Spinal cord (tissue), 10 donors: ENCODE data around the gene RPTOR. TPM values are rescaled to one million over a fixed set of nuclear protein-coding genes. Genes with fewer than 3 reads are reported as not detected.
A peak's percentile ranks its signal among the peaks of the same experiment; 100 is the strongest.

Experiments used
- DNase-seq, 6 donors: peaks; one replicate each; pipeline versions ENCODE4 v3.0.0 to v3.0.0-alpha.2; 2013 to 2015; ENCODE audit warnings: low spot score in 6 of 6, low read depth in 4 of 6
- H3K27ac ChIP-seq: one replicate; pipeline ENCODE4 v1.5.1; 2013; ENCODE audit warnings: low read depth, low read length, control low read depth
- H3K27me3 ChIP-seq: one replicate; pipeline ENCODE4 v1.6.1; 2013; ENCODE audit warnings: low read length; ENCODE audit not compliant: control insufficient read depth, insufficient read depth
- H3K36me3 ChIP-seq: one replicate; pipeline ENCODE4 v1.6.1; 2013; ENCODE audit warnings: low read length; ENCODE audit not compliant: control insufficient read depth, insufficient read depth
- H3K4me1 ChIP-seq: one replicate; pipeline ENCODE4 v1.6.1; 2013; ENCODE audit warnings: low read length; ENCODE audit not compliant: control insufficient read depth, insufficient read depth
- H3K4me3 ChIP-seq: one replicate; pipeline ENCODE4 v1.5.1; 2013; ENCODE audit warnings: low read depth, low read length, control low read depth
- H3K9me3 ChIP-seq: one replicate; pipeline ENCODE4 v1.6.1; 2013; ENCODE audit warnings: low read length; ENCODE audit not compliant: control insufficient read depth, insufficient read depth
- WGBS: methylation state at CpG from one replicate; pipeline ENCODE4 v1.1.5; 2013; ENCODE audit warnings: missing lambda C conversion rate; ENCODE audit not compliant: insufficient coverage; 5-methylcytosine and 5-hydroxymethylcytosine counted together
- polyA plus RNA-seq, 2 donors: library from polyadenylated mRNA; unstranded; fragments of 120-200 nt; gene quantifications; one replicate each; pipeline ENCODE4 v1.2.1, GENCODE V29; 2013; ENCODE audit not compliant: insufficient read length in 2 of 2
- total RNA-seq, 2 donors: library from RNA; depleted of rRNA in 1 of 2; stranded (reverse); fragments of 120-200 nt in 1 of 2; fragments of >200 nt in 1 of 2; gene quantifications; one replicate each; pipeline versions ENCODE4 v1.2.3 to v1.2.4, GENCODE V29; 2013 to 2014
- donor health status: healthy.

The RPTOR gene
- total and polyA plus RNA-seq, 4 donors, result 17.1 to 27.2 (median 21.6) TPM

GRCh38 chr17:80609757-80610156, 65.1 kb downstream of the RPTOR start:
- H3K27ac ChIP-seq, result no peak overlapping the region
- peaks cover 3% of the 10 kb centered on the region for H3K4me1 ChIP-seq
- DNase-seq, result no peak
- H3K36me3 ChIP-seq, result no peaks in the 10 kb centered on the region
- no peaks in the 10 kb centered on the region for H3K27me3 ChIP-seq
- no peaks in the 10 kb centered on the region for H3K9me3 ChIP-seq
- no peak overlapping the region for H3K4me3 ChIP-seq
- 86% methylated on average over 5 of the region's 5 CpGs for WGBS

DNA sequence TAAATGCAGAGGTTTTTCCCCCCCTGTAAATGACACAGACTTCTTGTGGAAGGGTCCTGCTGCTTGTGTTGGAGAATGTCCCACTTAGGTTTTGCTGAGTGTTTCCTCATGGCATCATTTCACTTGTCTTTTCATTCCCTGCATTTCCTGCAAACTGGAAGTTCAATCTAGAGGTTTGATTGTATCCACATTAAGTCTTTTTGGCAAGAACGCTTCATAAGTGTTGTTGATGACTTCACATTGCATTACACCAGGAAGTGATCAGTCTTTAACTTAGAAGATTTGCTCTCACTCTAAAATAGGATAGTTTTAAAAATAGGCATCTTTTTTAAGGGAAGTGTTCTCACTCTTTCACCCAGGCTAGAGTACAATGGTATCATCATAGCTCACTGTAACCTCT, 67.2 kb downstream of the RPTOR start:
- Histone ChIP-seq H3K4me1 (peaks cover 7% of the 10 kb centered on the region), H3K27me3 (no peaks in the 10 kb centered on the region), H3K36me3 (no peaks in the 10 kb centered on the region), H3K27ac (no peak overlapping the region), H3K4me3 (no peak overlapping the region), H3K9me3 (no peaks in the 10 kb centered on the region)
- WGBS, result no CpG with 5 or more reads among the region's 1 CpG
- no peak for DNase-seq

- H3K4me1 ChIP-seq, result peaks cover 7% of the 10 kb centered on the region
- 89% methylated on average over 12 of the region's 15 CpGs for WGBS
- H3K4me3 ChIP-seq, result no peak overlapping the region
- H3K27ac ChIP-seq, result no peak overlapping the region
- DNase-seq, result no peak
- no peaks in the 10 kb centered on the region for H3K36me3 ChIP-seq
- no peaks in the 10 kb centered on the region for H3K9me3 ChIP-seq
- H3K27me3 ChIP-seq, result no peaks in the 10 kb centered on the region
Observed at GRCh38 chr17:80612997-80613731, 68.5 kb downstream of the RPTOR start.

GRCh38 chr17:80613732-80614071, 69.1 kb downstream of the RPTOR start:
- Histone ChIP-seq H3K27ac (no peak overlapping the region), H3K9me3 (no peaks in the 10 kb centered on the region), H3K4me3 (no peak overlapping the region), H3K36me3 (no peaks in the 10 kb centered on the region), H3K27me3 (no peaks in the 10 kb centered on the region), H3K4me1 (peaks cover 10% of the 10 kb centered on the region)
- 92% methylated on average over 11 of the region's 12 CpGs for WGBS
- DNase-seq, result no peak

DNA sequence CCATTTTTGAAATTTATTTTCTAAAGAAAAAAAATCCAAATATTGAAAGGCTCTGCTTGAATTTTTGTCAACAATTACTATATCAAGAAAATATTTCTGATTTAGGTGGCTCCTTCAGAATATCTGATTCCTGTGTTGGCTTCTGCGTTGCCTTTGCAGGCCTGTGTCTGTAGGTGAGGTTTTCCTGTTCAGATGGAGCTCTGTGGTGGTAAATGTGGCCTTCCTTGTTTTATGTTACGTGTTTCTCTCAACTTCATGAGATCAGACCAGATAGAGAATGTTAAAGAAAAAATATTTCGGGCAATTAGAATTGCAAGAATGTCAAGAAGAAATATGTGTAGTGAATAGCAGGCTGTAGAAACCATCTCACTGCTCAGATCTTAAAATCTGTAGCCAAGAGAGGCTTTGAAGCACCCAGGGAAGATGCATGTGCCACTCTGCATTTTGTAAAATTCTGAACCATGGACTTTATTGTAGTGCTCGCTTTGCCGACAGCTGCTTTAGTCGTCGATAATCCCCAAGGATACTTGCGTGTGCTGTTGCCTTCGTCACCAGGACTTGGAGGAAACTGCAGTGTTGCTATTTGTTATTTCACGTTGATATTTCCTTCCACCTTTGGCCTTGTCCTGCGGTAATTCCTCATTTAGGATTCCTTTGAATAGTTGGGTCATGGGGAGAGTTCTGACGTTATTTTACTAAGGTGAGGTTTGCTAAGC, 69.9 kb downstream of the RPTOR start:
- DNase-seq, result peak in 1 of 6 donors; percentile 62
- 81% methylated on average over 7 of the region's 12 CpGs for WGBS

GRCh38 chr17:80615376-80615775, 70.7 kb downstream of the RPTOR start:
- no peaks in the 10 kb centered on the region for H3K9me3 ChIP-seq
- 90% methylated on average over 2 of the region's 4 CpGs for WGBS
- no peaks in the 10 kb centered on the region for H3K36me3 ChIP-seq
- DNase-seq, result no peak
- H3K4me3 ChIP-seq, result no peak overlapping the region
- no peak overlapping the region for H3K27ac ChIP-seq
- no peaks in the 10 kb centered on the region for H3K27me3 ChIP-seq
- H3K4me1 ChIP-seq, result peaks cover 7% of the 10 kb centered on the region

More for the DNA sequence above, 69.9 kb downstream of the RPTOR start:
- H3K4me1 ChIP-seq, result peaks cover 7% of the 10 kb centered on the region
- no peaks in the 10 kb centered on the region for H3K27me3 ChIP-seq
- H3K4me3 ChIP-seq, result no peak overlapping the region
- no peaks in the 10 kb centered on the region for H3K36me3 ChIP-seq
- H3K9me3 ChIP-seq, result no peaks in the 10 kb centered on the region
- no peak overlapping the region for H3K27ac ChIP-seq

- no CpG with 5 or more reads among the region's 6 CpGs for WGBS
- Histone ChIP-seq H3K4me1 (peaks cover 7% of the 10 kb centered on the region), H3K9me3 (no peaks in the 10 kb centered on the region), H3K27me3 (no peaks in the 10 kb centered on the region), H3K4me3 (no peak overlapping the region), H3K36me3 (no peaks in the 10 kb centered on the region), H3K27ac (no peak overlapping the region)
- DNase-seq, result no peak
Observed at GRCh38 chr17:80616705-80617104, 72.1 kb downstream of the RPTOR start.

DNA sequence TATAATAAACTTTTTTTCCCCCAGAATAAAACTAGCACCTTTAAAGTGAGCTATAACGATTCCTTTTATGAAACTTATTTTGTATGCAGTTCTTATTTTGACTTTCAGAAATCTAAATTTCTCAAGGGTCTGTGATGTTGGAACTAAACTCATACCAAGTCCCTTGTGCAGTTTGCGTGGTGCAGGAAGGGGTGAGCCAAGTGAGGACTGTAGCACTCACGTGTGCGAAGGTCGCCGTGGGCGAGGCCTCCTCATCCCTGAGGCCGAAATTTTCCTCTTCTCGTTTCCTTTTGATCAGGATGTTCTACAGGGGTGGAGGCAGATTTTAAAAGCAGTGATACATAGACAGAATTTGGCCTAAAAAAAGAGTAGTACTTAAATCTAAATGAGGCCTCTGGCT, 73.7 kb downstream of the RPTOR start:
- no peak for DNase-seq
- Histone ChIP-seq H3K4me3 (no peak overlapping the region), H3K27ac (no peak overlapping the region), H3K36me3 (no peaks in the 10 kb centered on the region), H3K4me1 (peaks cover 11% of the 10 kb centered on the region), H3K9me3 (no peaks in the 10 kb centered on the region), H3K27me3 (no peaks in the 10 kb centered on the region)
- WGBS, result 91% methylated on average over 8 of the region's 9 CpGs

GRCh38 chr17:80619535-80620235, 75.0 kb downstream of the RPTOR start:
- Histone ChIP-seq H3K27me3 (no peaks in the 10 kb centered on the region), H3K36me3 (no peaks in the 10 kb centered on the region), H3K4me3 (no peak overlapping the region), H3K9me3 (no peaks in the 10 kb centered on the region), H3K27ac (no peak overlapping the region), H3K4me1 (peaks cover 11% of the 10 kb centered on the region)
- 83% methylated on average over 6 of the region's 9 CpGs for WGBS
- no peak for DNase-seq
